ENCODE results near the gene PIK3R4.

- no peak for TF ChIP-seq RFX5 (IDR thresholded peaks at IDR 0.05; ENCODE audit: low read length)
- no peak for TF ChIP-seq REST (IDR thresholded peaks at IDR 0.05; ENCODE audit: low read depth, low read length)
- TF ChIP-seq POLR2AphosphoS5 (IDR thresholded peaks at IDR 0.05; ENCODE audit: low read depth, low read length), result no peak
- TF ChIP-seq TAF1 (IDR thresholded peaks at IDR 0.05; ENCODE audit: borderline replicate concordance, low read depth, low read length), result no peak
- TF ChIP-seq CTCF (IDR thresholded peaks at IDR 0.05), result no peak
- no peak for TF ChIP-seq CHD2 (IDR thresholded peaks at IDR 0.05; ENCODE audit: low read length, partially characterized antibody)
- TF ChIP-seq ELF1 (IDR thresholded peaks at IDR 0.05), result no peak
- TF ChIP-seq EZH2phosphoT487 (IDR thresholded peaks at IDR 0.05; ENCODE audit: borderline replicate concordance, low read depth), result no peak
- no peak for TF ChIP-seq USF2 (IDR thresholded peaks at IDR 0.05; ENCODE audit: borderline replicate concordance, low read depth, low read length)
- no peak for TF ChIP-seq TEAD4 (IDR thresholded peaks at IDR 0.05; ENCODE audit: borderline replicate concordance, insufficient read depth)
These were observed 92.5 kb downstream of the PIK3R4 start for GRCh38 chr3:130654091-130654490.
